Cerebellar cortex (tissue), 1 donor: ENCODE data around the gene IFT25.
"Not testable (repeated sequence)": the region's sequence is repeated elsewhere in the genome, so short reads cannot be mapped to it uniquely, and the experiment has no call there.

Source experiments
- DNase-seq: peaks from one replicate; pipeline ENCODE4 v3.0.0-alpha.2; 2015; ENCODE audit warnings: low spot score

The IFT25 gene

GRCh38 chr1:53945433-53946251 lies at the start of gene IFT25:
Gene IFT25, minus strand, starts transcription at chr1:53945699. Its CDS starts 5,617 bp downstream, at chr1:53940082.
- peak; percentile 93 for DNase-seq

GRCh38 chr1:53994516-53994915 lies 49.0 kb upstream of the IFT25 start:
- not testable (repeated sequence) for DNase-seq

- DNase-seq, result peak; percentile 42
These were observed 46.8 kb upstream of the IFT25 start for GRCh38 chr1:53992085-53992874.

- no peak for DNase-seq
These were observed 42.4 kb upstream of the IFT25 start for GRCh38 chr1:53987880-53988279.

- no peak for DNase-seq
These were observed 41.0 kb upstream of the IFT25 start for GRCh38 chr1:53986458-53986857.

- DNase-seq, result no peak
These were observed 39.2 kb upstream of the IFT25 start for GRCh38 chr1:53984726-53985125.

- no peak for DNase-seq
These were observed 37.2 kb upstream of the IFT25 start for GRCh38 chr1:53982763-53983104.

- DNase-seq, result no peak
These were observed 36.7 kb upstream of the IFT25 start for GRCh38 chr1:53982034-53982762.

GRCh38 chr1:53981220-53981619 lies 35.7 kb upstream of the IFT25 start:
- no peak for DNase-seq

GRCh38 chr1:53979712-53980450 lies 34.4 kb upstream of the IFT25 start:
- DNase-seq, result no peak

- DNase-seq, result no peak
These were observed 30.4 kb upstream of the IFT25 start for GRCh38 chr1:53975861-53976260.

- no peak for DNase-seq
These were observed 26.2 kb upstream of the IFT25 start for GRCh38 chr1:53971718-53972117.

- DNase-seq, result not testable (repeated sequence)
These were observed 23.8 kb upstream of the IFT25 start for GRCh38 chr1:53969323-53969722.

GRCh38 chr1:53968125-53968513 lies 22.6 kb upstream of the IFT25 start:
- no peak for DNase-seq

GRCh38 chr1:53967409-53968124 lies 22.1 kb upstream of the IFT25 start:
- no peak for DNase-seq

GRCh38 chr1:53966794-53967193 lies 21.3 kb upstream of the IFT25 start:
- no peak for DNase-seq

GRCh38 chr1:53964109-53964508 lies 18.6 kb upstream of the IFT25 start:
- no peak for DNase-seq

GRCh38 chr1:53963460-53963859 lies 18.0 kb upstream of the IFT25 start:
- DNase-seq, result no peak

- no peak for DNase-seq
These were observed 16.9 kb upstream of the IFT25 start for GRCh38 chr1:53962395-53962794.

- no peak for DNase-seq
These were observed 14.3 kb upstream of the IFT25 start for GRCh38 chr1:53959664-53960250.
